Medulla oblongata (tissue), 1 donor: ENCODE measurements around the gene GABRG1.
A peak's percentile ranks its signal among the peaks of the same experiment; 100 is the strongest.

Experiments used
- DNase-seq: peaks from one replicate; pipeline ENCODE4 v3.0.0-alpha.2; 2015; ENCODE audit errors: extremely low spot score

The GABRG1 gene

GRCh38 chr4:46123913-46124755, at the start of gene GABRG1:
Gene GABRG1 (minus strand): TSS chr4:46124054. CDS start chr4:46123913, 141 bp downstream.
- DNase-seq, result peak; percentile 69

GRCh38 chr4:46146993-46147392, 23.1 kb upstream of the GABRG1 start:
- DNase-seq, result no peak

- DNase-seq, result no peak
Measured at GRCh38 chr4:46131498-46132057, 7.7 kb upstream of the GABRG1 start.

GRCh38 chr4:46124773-46125413, 1.0 kb upstream of the GABRG1 start:
- DNase-seq, result peak; percentile 33

GRCh38 chr4:46081674-46082073, 42.2 kb downstream of the GABRG1 start:
- DNase-seq, result no peak

GRCh38 chr4:46081248-46081647, 42.6 kb downstream of the GABRG1 start:
- DNase-seq, result no peak

- no peak for DNase-seq
Measured at GRCh38 chr4:46073778-46074177, 50.1 kb downstream of the GABRG1 start.

GRCh38 chr4:46051392-46051791, 72.5 kb downstream of the GABRG1 start:
- DNase-seq, result no peak

GRCh38 chr4:46032056-46032455, 91.8 kb downstream of the GABRG1 start:
- DNase-seq, result no peak

- no peak for DNase-seq
Measured at GRCh38 chr4:46016306-46016705, 107.5 kb downstream of the GABRG1 start.

- no peak for DNase-seq
Measured at GRCh38 chr4:45992728-45993127, 131.1 kb downstream of the GABRG1 start.

GRCh38 chr4:45989775-45990174, 134.1 kb downstream of the GABRG1 start:
- no peak for DNase-seq

GRCh38 chr4:45987858-45988257, 136.0 kb downstream of the GABRG1 start:
- no peak for DNase-seq
